ENCODE measurements around the gene SMKR1.
"Not testable (repeated sequence)": the region's sequence is repeated elsewhere in the genome, so short reads cannot be mapped to it uniquely, and the experiment has no call there.

Gene SMKR1

DNA sequence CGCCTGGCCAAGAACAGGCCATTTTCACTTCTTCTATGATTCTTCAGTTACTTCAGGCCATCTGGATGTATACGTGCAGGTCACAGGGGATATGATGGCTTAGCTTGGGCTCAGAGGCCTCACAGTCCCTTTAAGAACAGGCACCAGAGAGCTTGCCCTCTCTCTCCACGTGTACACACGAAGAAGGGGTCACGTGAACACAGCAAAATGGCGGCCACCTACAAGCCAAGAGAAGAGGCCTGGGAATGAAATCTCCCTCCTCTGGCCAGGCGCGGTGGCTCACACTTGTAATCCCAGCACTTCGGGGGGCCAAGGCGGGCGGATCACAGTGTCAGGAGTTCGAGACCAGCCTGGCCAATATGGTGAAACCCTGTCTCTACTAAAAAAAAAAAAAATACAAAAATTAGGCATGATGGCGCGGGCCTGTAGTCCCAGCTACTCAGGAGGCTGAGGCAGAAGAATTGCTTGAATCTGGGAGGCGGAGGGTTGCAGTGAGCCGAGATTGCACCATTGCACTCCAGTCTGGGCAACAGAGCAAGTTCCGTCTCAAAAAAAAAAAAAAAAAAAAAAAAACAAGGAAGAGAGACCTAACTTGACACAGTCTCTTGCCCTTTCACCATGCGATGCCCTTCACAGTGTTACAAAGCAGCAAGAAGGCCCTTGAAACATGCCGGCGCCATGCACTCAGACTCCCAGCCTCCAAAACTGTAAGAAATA is 32.4 kb downstream of the SMKR1 start:
- WGBS (ENCODE audit: extremely low coverage, insufficient coverage, insufficient read length): no CpG with 5 or more reads among the region's 20 CpGs
- H3K79me1 ChIP-seq (ENCODE audit: low read length); DNase-seq; H3K36me3 ChIP-seq (ENCODE audit: control insufficient read depth in 1 of 2, insufficient read depth in 2 of 2, low read length in 2 of 2); H3K9ac ChIP-seq (ENCODE audit: low read length); H3K79me2 ChIP-seq (ENCODE audit: control insufficient read depth, insufficient read depth, low read length, poor library complexity); H3K4me3 ChIP-seq (ENCODE audit: low read depth, low read length); H3K23ac ChIP-seq (ENCODE audit: low read length); H3K27me3 ChIP-seq (ENCODE audit: insufficient read depth, low read length); H3K4ac ChIP-seq (ENCODE audit: low read depth, low read length); H3K9me3 ChIP-seq (ENCODE audit: insufficient read depth, low read depth, low read length); H3K18ac ChIP-seq (ENCODE audit: low read length); H3K4me2 ChIP-seq (ENCODE audit: low read length); H2BK5ac ChIP-seq (ENCODE audit: low read depth, low read length, poor library complexity): not testable (repeated sequence)
- Histone ChIP-seq H2BK12ac (ENCODE audit: low read length) (peak overlapping the region; percentile 8), H4K12ac (ENCODE audit: low read depth, low read length) (peak overlapping the region; percentile 12), H3K4me1 (ENCODE audit: control insufficient read depth in 1 of 2, insufficient read depth in 2 of 2, low read length in 2 of 2) (peaks cover 24 to 26% of the 10 kb centered on the region in 2 experiments), H2AFZ (ENCODE audit: insufficient read depth, low read length, poor library complexity) (peak overlapping the region; percentile 17), H2AK5ac (ENCODE audit: low read length) (peak overlapping the region; percentile 15), H2BK120ac (ENCODE audit: insufficient read depth, low read length, poor library complexity) (peak overlapping the region; percentile 18), H4K91ac (ENCODE audit: low read depth, low read length) (peak overlapping the region; percentile 45), H3K27ac (ENCODE audit: low read depth, low read length) (peak overlapping the region; percentile 27), H4K8ac (ENCODE audit: low read depth, low read length) (peak overlapping the region; percentile 17), H3K14ac (ENCODE audit: low read length) (peak overlapping the region; percentile 42)

DNA sequence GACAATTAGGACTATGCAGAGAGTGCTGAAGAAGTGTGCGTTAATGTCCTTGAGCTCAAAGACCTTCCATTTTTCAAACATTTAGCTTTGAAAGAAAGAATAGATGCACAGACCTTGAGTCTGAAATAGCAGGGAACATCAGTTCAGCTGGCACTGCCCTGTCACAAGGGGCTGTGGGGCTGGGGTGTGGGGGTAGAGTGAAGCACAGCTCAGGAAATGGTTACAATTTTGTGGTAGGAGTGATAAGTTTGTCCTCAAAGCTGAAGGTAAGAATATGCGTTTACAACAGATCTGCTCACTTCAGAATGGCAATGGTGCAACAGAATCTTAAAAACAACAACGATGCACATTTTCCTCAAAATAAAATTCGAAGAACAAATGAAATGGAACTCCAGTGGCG is 33.6 kb downstream of the SMKR1 start:
- H4K8ac ChIP-seq (ENCODE audit: low read depth, low read length): no peak overlapping the region
- H4K91ac ChIP-seq (ENCODE audit: low read depth, low read length): no peak overlapping the region
- H3K79me2 ChIP-seq (ENCODE audit: control insufficient read depth, insufficient read depth, low read length, poor library complexity): no peaks in the 10 kb centered on the region
- H2BK12ac ChIP-seq (ENCODE audit: low read length): no peak overlapping the region
- H3K9me3 ChIP-seq (ENCODE audit: insufficient read depth, low read depth, low read length): peaks cover 2% of the 10 kb centered on the region
- H3K14ac ChIP-seq (ENCODE audit: low read length): no peak overlapping the region
- H3K23ac ChIP-seq (ENCODE audit: low read length): no peak overlapping the region
- H2BK5ac ChIP-seq (ENCODE audit: low read depth, low read length, poor library complexity): no peak overlapping the region
- H3K4me3 ChIP-seq (ENCODE audit: low read depth, low read length): no peak overlapping the region
- H3K4me1 ChIP-seq (ENCODE audit: control insufficient read depth in 1 of 2, insufficient read depth in 2 of 2, low read length in 2 of 2): peaks cover 22 to 24% of the 10 kb centered on the region in 2 experiments
- H3K4ac ChIP-seq (ENCODE audit: low read depth, low read length): no peak overlapping the region
- H2AK5ac ChIP-seq (ENCODE audit: low read length): no peak overlapping the region
- H3K9ac ChIP-seq (ENCODE audit: low read length): no peak overlapping the region
- H3K18ac ChIP-seq (ENCODE audit: low read length): no peak overlapping the region
- H2BK120ac ChIP-seq (ENCODE audit: insufficient read depth, low read length, poor library complexity): no peak overlapping the region
- no peak overlapping the region for H2AFZ ChIP-seq (ENCODE audit: insufficient read depth, low read length, poor library complexity)
- no peak for DNase-seq
- H3K79me1 ChIP-seq (ENCODE audit: low read length): peaks cover 9% of the 10 kb centered on the region
- no peaks in the 10 kb centered on the region for H3K27me3 ChIP-seq (ENCODE audit: insufficient read depth, low read length)
- no peak overlapping the region for H3K4me2 ChIP-seq (ENCODE audit: low read length)
- no peaks in the 10 kb centered on the region for H3K36me3 ChIP-seq (ENCODE audit: control insufficient read depth in 1 of 2, insufficient read depth in 2 of 2, low read length in 2 of 2)
- no CpG with 5 or more reads among the region's 5 CpGs for WGBS (ENCODE audit: extremely low coverage, insufficient coverage, insufficient read length)
- no peak overlapping the region for H3K27ac ChIP-seq (ENCODE audit: low read depth, low read length)
- no peak overlapping the region for H4K12ac ChIP-seq (ENCODE audit: low read depth, low read length)

DNA sequence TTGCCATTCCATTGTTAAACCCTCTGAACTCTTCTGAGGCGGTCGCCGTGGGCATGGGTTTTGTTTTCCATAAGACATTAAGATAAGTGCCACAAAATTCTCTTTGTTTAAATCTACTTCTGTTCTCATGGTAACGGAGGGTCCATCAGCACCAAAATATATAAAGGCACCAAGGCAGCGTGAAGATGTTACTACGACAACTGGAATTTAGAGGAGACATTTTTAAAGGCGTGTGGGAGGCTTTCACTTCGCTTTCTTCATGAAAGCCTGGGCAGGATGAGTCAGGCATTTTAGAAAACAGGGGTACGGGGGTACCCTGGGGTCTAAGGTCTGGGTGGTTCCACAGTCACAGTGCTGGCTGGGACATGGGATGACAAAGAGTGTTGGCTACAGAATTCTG is 34.0 kb downstream of the SMKR1 start:
- Histone ChIP-seq H3K9me3 (ENCODE audit: insufficient read depth, low read depth, low read length) (peaks cover 2% of the 10 kb centered on the region), H3K9ac (ENCODE audit: low read length) (no peak overlapping the region), H4K91ac (ENCODE audit: low read depth, low read length) (no peak overlapping the region), H3K36me3 (ENCODE audit: control insufficient read depth in 1 of 2, insufficient read depth in 2 of 2, low read length in 2 of 2) (no peaks in the 10 kb centered on the region), H3K18ac (ENCODE audit: low read length) (no peak overlapping the region), H2BK120ac (ENCODE audit: insufficient read depth, low read length, poor library complexity) (no peak overlapping the region), H3K23ac (ENCODE audit: low read length) (no peak overlapping the region), H2BK12ac (ENCODE audit: low read length) (no peak overlapping the region), H2AFZ (ENCODE audit: insufficient read depth, low read length, poor library complexity) (no peak overlapping the region), H3K79me2 (ENCODE audit: control insufficient read depth, insufficient read depth, low read length, poor library complexity) (no peaks in the 10 kb centered on the region), H3K14ac (ENCODE audit: low read length) (no peak overlapping the region), H3K4ac (ENCODE audit: low read depth, low read length) (no peak overlapping the region), H3K4me2 (ENCODE audit: low read length) (no peak overlapping the region), H3K4me1 (ENCODE audit: control insufficient read depth in 1 of 2, insufficient read depth in 2 of 2, low read length in 2 of 2) (peaks cover 19 to 21% of the 10 kb centered on the region in 2 experiments), H3K79me1 (ENCODE audit: low read length) (peaks cover 8% of the 10 kb centered on the region), H4K12ac (ENCODE audit: low read depth, low read length) (no peak overlapping the region), H3K27ac (ENCODE audit: low read depth, low read length) (no peak overlapping the region), H2BK5ac (ENCODE audit: low read depth, low read length, poor library complexity) (no peak overlapping the region), H2AK5ac (ENCODE audit: low read length) (no peak overlapping the region), H3K4me3 (ENCODE audit: low read depth, low read length) (no peak overlapping the region), H3K27me3 (ENCODE audit: insufficient read depth, low read length) (no peaks in the 10 kb centered on the region), H4K8ac (ENCODE audit: low read depth, low read length) (no peak overlapping the region)
- DNase-seq: no peak
- no CpG with 5 or more reads among the region's 9 CpGs for WGBS (ENCODE audit: extremely low coverage, insufficient coverage, insufficient read length)

DNA sequence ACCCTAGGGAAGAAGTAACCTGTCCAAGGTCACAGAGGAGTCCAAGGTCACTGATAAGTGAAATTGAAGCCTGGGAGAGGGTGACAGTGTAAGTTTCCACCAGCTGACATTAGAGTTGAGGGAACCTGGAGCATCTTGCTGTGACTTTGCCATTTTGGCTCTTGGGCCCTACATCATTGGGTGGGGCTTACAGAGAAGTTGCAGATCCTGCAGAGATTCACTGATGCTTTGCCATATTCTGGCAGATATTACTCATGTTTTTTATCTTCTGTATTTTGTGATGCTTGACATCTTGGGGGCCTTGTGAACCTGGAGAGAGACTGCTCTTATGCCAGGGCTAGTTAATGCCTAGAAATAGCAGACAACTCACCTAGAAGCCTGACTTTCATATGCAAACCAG is 36.5 kb downstream of the SMKR1 start:
- Histone ChIP-seq H2BK120ac (ENCODE audit: insufficient read depth, low read length, poor library complexity) (no peak overlapping the region), H2BK5ac (ENCODE audit: low read depth, low read length, poor library complexity) (no peak overlapping the region), H2BK12ac (ENCODE audit: low read length) (no peak overlapping the region), H2AFZ (ENCODE audit: insufficient read depth, low read length, poor library complexity) (no peak overlapping the region), H3K9me3 (ENCODE audit: insufficient read depth, low read depth, low read length) (peaks cover 2% of the 10 kb centered on the region), H3K14ac (ENCODE audit: low read length) (no peak overlapping the region), H3K4me2 (ENCODE audit: low read length) (no peak overlapping the region), H3K27me3 (ENCODE audit: insufficient read depth, low read length) (no peaks in the 10 kb centered on the region), H3K9ac (ENCODE audit: low read length) (no peak overlapping the region), H3K79me2 (ENCODE audit: control insufficient read depth, insufficient read depth, low read length, poor library complexity) (no peaks in the 10 kb centered on the region), H4K8ac (ENCODE audit: low read depth, low read length) (no peak overlapping the region), H4K12ac (ENCODE audit: low read depth, low read length) (no peak overlapping the region), H3K18ac (ENCODE audit: low read length) (no peak overlapping the region), H3K23ac (ENCODE audit: low read length) (no peak overlapping the region), H3K79me1 (ENCODE audit: low read length) (peaks cover 4% of the 10 kb centered on the region), H3K4me1 (ENCODE audit: control insufficient read depth in 1 of 2, insufficient read depth in 2 of 2, low read length in 2 of 2) (peaks cover 6% of the 10 kb centered on the region in 2 experiments), H3K27ac (ENCODE audit: low read depth, low read length) (no peak overlapping the region), H4K91ac (ENCODE audit: low read depth, low read length) (no peak overlapping the region), H3K4me3 (ENCODE audit: low read depth, low read length) (no peak overlapping the region), H2AK5ac (ENCODE audit: low read length) (no peak overlapping the region), H3K36me3 (ENCODE audit: control insufficient read depth in 1 of 2, insufficient read depth in 2 of 2, low read length in 2 of 2) (no peaks in the 10 kb centered on the region), H3K4ac (ENCODE audit: low read depth, low read length) (no peak overlapping the region)
- DNase-seq: no peak
